ENCODE data around the gene SUFU. TPM values are rescaled to one million over a fixed set of nuclear protein-coding genes. Genes with fewer than 3 reads are reported as not detected.

SUFU gene
- total RNA-seq, 1 donor from 2014 or later = 11.6 TPM

Other genes with a start within 250 kb of the SUFU start
- 43.0 TPM for gene NFKB2, start 108.3 kb upstream of the SUFU start, total RNA-seq
- gene PSD, start 85.2 kb upstream of the SUFU start, total RNA-seq = not detected
- gene FBXL15, start 83.1 kb upstream of the SUFU start, total RNA-seq = 15.4 TPM
- 42.4 TPM for gene CUEDC2, start 71.4 kb upstream of the SUFU start, total RNA-seq
- 0.22 TPM for gene C10orf95, start 52.4 kb upstream of the SUFU start, total RNA-seq
- gene ACTR1A, start 1.3 kb upstream of the SUFU start, total RNA-seq = 111 TPM
- 146 TPM for gene TRIM8, start 140.5 kb downstream of the SUFU start, total RNA-seq
- gene ARL3, start 210.4 kb downstream of the SUFU start, total RNA-seq = 5.7 TPM
- gene SFXN2, start 210.7 kb downstream of the SUFU start, total RNA-seq = 7.2 TPM
- 98.0 TPM for gene WBP1L, start 240.0 kb downstream of the SUFU start, total RNA-seq

Measured in mesenteric fat pad (tissue), 1 donor.